GM12891 (cell line): ENCODE results near the gene CILP2.

Source experiments
- POLR2A ChIP-seq: IDR thresholded peaks from 2 replicates; pipeline ENCODE4 v1.6.1; 2011; ENCODE audit warnings: low read depth, low read length, control low read depth
- POLR2AphosphoS5 ChIP-seq: IDR thresholded peaks from 2 replicates; pipeline ENCODE4 v1.6.1; 2011; ENCODE audit warnings: low read depth, low read length, control low read depth

DNA sequence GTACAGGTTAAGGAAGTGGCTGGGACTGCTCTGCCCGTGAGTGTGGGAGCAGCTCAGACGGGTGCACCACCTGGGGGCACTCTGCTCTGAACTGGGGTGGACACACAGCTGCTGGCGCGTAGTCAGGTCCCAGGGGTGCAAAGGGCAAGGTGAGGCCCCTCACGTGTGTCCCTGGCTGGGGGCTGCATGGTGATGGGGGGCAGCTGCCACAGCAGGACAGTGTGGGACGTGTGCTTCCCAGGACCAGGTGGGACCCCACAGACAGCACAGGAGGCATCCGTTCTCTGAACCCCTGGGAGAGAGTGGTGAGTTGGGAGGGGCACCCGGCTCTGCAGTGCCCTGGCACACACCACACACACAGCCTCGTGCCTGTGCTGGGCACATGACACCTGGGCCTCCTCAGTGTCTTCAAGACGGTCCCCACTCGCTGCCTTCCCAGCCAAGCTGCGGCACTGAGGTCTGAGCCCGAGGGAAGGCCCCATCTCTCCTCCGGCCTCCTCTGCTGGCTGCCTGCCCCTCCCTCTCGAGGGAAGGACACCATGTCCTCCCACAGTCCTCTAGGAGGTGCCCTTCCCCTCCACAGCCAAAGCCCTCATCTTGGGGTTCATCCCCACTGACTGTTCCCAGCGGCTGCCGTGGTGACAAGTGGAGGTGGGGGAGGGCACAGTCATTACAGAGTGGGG, 24.7 kb downstream of the CILP2 start:
- TF ChIP-seq POLR2A = no peak
- no peak for TF ChIP-seq POLR2AphosphoS5
